Pancreas (tissue), 10 donors: ENCODE results near the gene RNF214. TPM values are rescaled to one million over a fixed set of nuclear protein-coding genes. Genes with fewer than 3 reads are reported as not detected.
"Not testable (repeated sequence)": the region's sequence is repeated elsewhere in the genome, so short reads cannot be mapped to it uniquely, and the experiment has no call there.

ENCODE experiments used
- ATAC-seq, 4 donors: fragments of 200-7000 bp; cut with Tn5 transposase; one replicate each; pipeline versions ENCODE4 v1.8.0 to v1.9.1; 2020; ENCODE audit warnings: mild to moderate bottlenecking in 4 of 4, moderate library complexity in 4 of 4
- DNase-seq, 6 donors: peaks; one replicate each; pipeline ENCODE4 v3.0.0-alpha.2; 2020
- FAIRE-seq: peaks from 2 replicates; lab custom pipeline; 2012; peaks lifted over from hg19 to GRCh38; lab: Jason Lieb, UNC
- H3K27ac ChIP-seq, 4 donors: fragments of 200-600 bp; sonication (generic); 1 replicate in 3 of 4; 2 replicates in 1 of 4; pipeline versions ENCODE4 v1.5.0 to v1.8.0; 2020
- H3K27me3 ChIP-seq, 4 donors: fragments of 200-600 bp; one replicate each; pipeline ENCODE4 v1.8.0; 2021
- H3K36me3 ChIP-seq, 3 donors: fragments of 200-600 bp; sonication (generic) in 1 of 3; one replicate each; pipeline versions ENCODE4 v1.5.0 to v1.8.0; 2020 to 2021
- H3K4me1 ChIP-seq, 3 donors: fragments of 200-600 bp; one replicate each; pipeline ENCODE4 v1.8.0; 2021
- H3K4me3 ChIP-seq, 4 donors: fragments of 200-600 bp; sonication (generic) in 2 of 4; one replicate each; pipeline versions ENCODE4 v1.5.0 to v1.8.0; 2020 to 2021
- H3K9me3 ChIP-seq, 4 donors: fragments of 200-600 bp; one replicate each; pipeline ENCODE4 v1.8.0; 2021
- CTCF ChIP-seq, 4 donors: fragments of 200-600 bp; sonication (generic) in 3 of 4; IDR thresholded peaks; one replicate each; pipeline versions ENCODE4 v1.5.0 to v1.8.0; 2021; ENCODE audit warnings: antibody characterized with exemption in 4 of 4
- WGBS, 2 donors: extraction: QIAGEN DNeasy Blood & Tissue Kit; methylation state at CpG; one replicate each; pipeline ENCODE4 v1.1.7; 2013; 5-methylcytosine and 5-hydroxymethylcytosine counted together
- intact Hi-C, 3 donors: fragments of 100-400 bp; cut with DNase I; formaldehyde crosslinking; loops; one replicate each; pipeline versions ENCODE4 v1.11.1 to v1.14.2; 2022
- polyA plus RNA-seq, 2 donors: library from polyadenylated mRNA; stranded (reverse); fragments of 200-250 nt; gene quantifications; one replicate each; pipeline ENCODE4 v1.2.3, GENCODE V29; 2013
- total RNA-seq, 6 donors: library from RNA; stranded (reverse); fragmentation: NEBNext Ultra II Directional in 4 of 6; extraction: Animal tissue kit (Norgen Biotek cat#: 25700) in 4 of 6; gene quantifications; one replicate each; pipeline versions ENCODE4 v1.2.1 to v1.2.4, GENCODE V29; 2021 to 2023
- donor health status: healthy with polysubstance abuse.
- donor health status: DM: no; HTN: no; CAD: no; lungs with moderate emphysema.
- donor health status: DM: no; HTN: no; CAD: no.
- donor health status: control.
- donor health status: control.
- donor health status: Bipolar disorder and iron deficiency.
- donor health status: DM: yes; HTN: yes; CAD: no.
- donor health status: DM: no; HTN: no; CAD: no.
- donor health status: DM: no; HTN: no; CAD: no.
- donor health status: DM: yes; HTN: yes; CAD: no.

RNF214 gene
- total and polyA plus RNA-seq, 8 donors = 14.0 to 23.8 (median 19.0) TPM

GRCh38 chr11:117269856-117270255, 37.4 kb downstream of the RNF214 start:
- H3K4me1 ChIP-seq = no peaks in the 10 kb centered on the region
- no peak for FAIRE-seq
- no peak for TF ChIP-seq CTCF (IDR thresholded peaks at IDR 0.05)
- no peaks in the 10 kb centered on the region for H3K27me3 ChIP-seq
- H3K36me3 ChIP-seq = no peaks in the 10 kb centered on the region
- intact Hi-C loops = no loop called here
- no peaks in the 10 kb centered on the region for H3K9me3 ChIP-seq
- H3K27ac ChIP-seq = no peak overlapping the region
- WGBS, 2 donors = 92 to 94% methylated on average over 2 of the region's 2 CpGs
- DNase-seq = no peak
- H3K4me3 ChIP-seq = no peak overlapping the region
- no peak for ATAC-seq

GRCh38 chr11:117271208-117271607, 38.7 kb downstream of the RNF214 start:
- Histone ChIP-seq H3K4me1 (no peaks in the 10 kb centered on the region), H3K36me3 (no peaks in the 10 kb centered on the region), H3K9me3 (no peaks in the 10 kb centered on the region), H3K4me3 (no peak overlapping the region), H3K27ac (no peak overlapping the region), H3K27me3 (no peaks in the 10 kb centered on the region)
- ATAC-seq (no peak), FAIRE-seq (no peak), DNase-seq (no peak)
- TF ChIP-seq CTCF (IDR thresholded peaks at IDR 0.05) = no peak
- intact Hi-C loops = no loop called here
- 90 to 92% methylated on average over 4 of the region's 4 CpGs for WGBS, 2 donors

GRCh38 chr11:117272175-117272574, 39.7 kb downstream of the RNF214 start:
- H3K36me3 ChIP-seq, intact Hi-C loops, H3K4me1 ChIP-seq, FAIRE-seq, ATAC-seq, H3K27me3 ChIP-seq, H3K4me3 ChIP-seq, H3K27ac ChIP-seq, H3K9me3 ChIP-seq, DNase-seq: not testable (repeated sequence)
- WGBS, 2 donors = 95 to 99% methylated on average over 5 of the region's 5 CpGs

- Histone ChIP-seq H3K4me1 (no peaks in the 10 kb centered on the region), H3K4me3 (no peak overlapping the region), H3K27me3 (no peaks in the 10 kb centered on the region), H3K9me3 (no peaks in the 10 kb centered on the region), H3K36me3 (no peaks in the 10 kb centered on the region), H3K27ac (no peak overlapping the region)
- FAIRE-seq (no peak), DNase-seq (no peak), ATAC-seq (no peak)
- intact Hi-C loops = no loop called here
- WGBS, 2 donors = 92 to 94% methylated on average over 9 of the region's 9 CpGs
- TF ChIP-seq CTCF (IDR thresholded peaks at IDR 0.05) = no peak
These were observed 41.2 kb downstream of the RNF214 start for GRCh38 chr11:117273550-117274289.

- 92 to 99% methylated on average over 2 of the region's 2 CpGs for WGBS, 2 donors
- TF ChIP-seq CTCF (IDR thresholded peaks at IDR 0.05) = no peak
- Histone ChIP-seq H3K36me3 (no peaks in the 10 kb centered on the region), H3K27me3 (no peaks in the 10 kb centered on the region), H3K27ac (no peak overlapping the region), H3K9me3 (no peaks in the 10 kb centered on the region), H3K4me1 (peaks cover 0 to 4% (median 0%) of the 10 kb centered on the region in 3 donors), H3K4me3 (no peak overlapping the region)
- DNase-seq (no peak), ATAC-seq (no peak), FAIRE-seq (no peak)
- intact Hi-C loops = no loop called here
These were observed 45.9 kb downstream of the RNF214 start for GRCh38 chr11:117278347-117278746.
